ENCODE results near the gene LDLRAD3. TPM values are rescaled to one million over a fixed set of nuclear protein-coding genes. Genes with fewer than 3 reads are reported as not detected.

Gene LDLRAD3
- total RNA-seq, 2 experiments from 2014 or later: 0.22 to 0.59 TPM

- no peaks in the 10 kb centered on the region for H3K4me1 Mint-ChIP-seq (ENCODE audit: low read depth)
- TF ChIP-seq CTCF (IDR thresholded peaks at IDR 0.05): no peak
- DNase-seq: no peak
- H3K9me3 Mint-ChIP-seq: peaks cover 2% of the 10 kb centered on the region
- peaks cover 5% of the 10 kb centered on the region for H3K27me3 Mint-ChIP-seq
- no peaks in the 10 kb centered on the region for H3K36me3 Mint-ChIP-seq (ENCODE audit: low read depth)
- H3K4me3 Mint-ChIP-seq: no peak overlapping the region
- no peak overlapping the region for H3K27ac Mint-ChIP-seq
- POLR2A ChIA-PET: no interaction called here
- CTCF ChIA-PET: no interaction called here
- intact Hi-C loops (cut with micrococcal nuclease): no loop called here
- no peak for ATAC-seq
These were observed 32.6 kb downstream of the LDLRAD3 start for GRCh38 chr11:35976434-35976833.

GRCh38 chr11:35978183-35978582 is 34.3 kb downstream of the LDLRAD3 start:
- ATAC-seq (no peak), DNase-seq (no peak)
- peaks cover 2% of the 10 kb centered on the region for H3K9me3 Mint-ChIP-seq
- TF ChIP-seq CTCF (IDR thresholded peaks at IDR 0.05): no peak
- peaks cover 3% of the 10 kb centered on the region for H3K27me3 Mint-ChIP-seq
- H3K36me3 Mint-ChIP-seq (ENCODE audit: low read depth): no peaks in the 10 kb centered on the region
- H3K4me1 Mint-ChIP-seq (ENCODE audit: low read depth): no peaks in the 10 kb centered on the region
- no peak overlapping the region for H3K27ac Mint-ChIP-seq
- intact Hi-C loops (cut with micrococcal nuclease): no loop called here
- ChIA-PET CTCF (no interaction called here), POLR2A (no interaction called here)
- no peak overlapping the region for H3K4me3 Mint-ChIP-seq

DNA sequence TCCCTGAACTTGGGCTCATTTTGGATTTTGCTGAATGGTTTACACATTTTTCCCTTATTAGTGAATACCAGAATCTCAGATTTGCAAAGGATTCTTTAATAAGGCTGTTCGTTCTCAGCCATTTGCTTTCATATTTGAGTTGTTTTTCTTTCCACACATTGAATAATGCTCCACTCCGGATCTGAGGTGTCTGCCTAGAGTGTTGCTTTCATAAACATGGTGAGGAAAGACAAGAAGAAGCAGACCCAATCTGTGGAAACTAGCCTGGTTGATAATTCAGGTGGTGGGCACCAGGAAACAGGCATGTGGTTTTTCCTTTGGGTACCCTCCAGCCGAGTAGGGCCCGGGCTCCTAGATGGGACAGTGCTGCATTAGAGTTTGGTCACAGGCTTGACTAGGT is 35.0 kb downstream of the LDLRAD3 start:
- ATAC-seq (no peak), DNase-seq (no peak)
- Mint-ChIP-seq H3K27ac (no peak overlapping the region), H3K9me3 (peaks cover 2% of the 10 kb centered on the region), H3K36me3 (ENCODE audit: low read depth) (no peaks in the 10 kb centered on the region), H3K4me1 (ENCODE audit: low read depth) (no peaks in the 10 kb centered on the region), H3K27me3 (peaks cover 3% of the 10 kb centered on the region), H3K4me3 (no peak overlapping the region)
- ChIA-PET CTCF (no interaction called here), POLR2A (no interaction called here)
- intact Hi-C loops (cut with micrococcal nuclease): no loop called here
- no peak for TF ChIP-seq CTCF (IDR thresholded peaks at IDR 0.05)

- Mint-ChIP-seq H3K9me3 (no peaks in the 10 kb centered on the region), H3K36me3 (ENCODE audit: low read depth) (no peaks in the 10 kb centered on the region), H3K27me3 (peaks cover 3% of the 10 kb centered on the region), H3K4me1 (ENCODE audit: low read depth) (no peaks in the 10 kb centered on the region), H3K27ac (no peak overlapping the region), H3K4me3 (no peak overlapping the region)
- no peak for TF ChIP-seq CTCF (IDR thresholded peaks at IDR 0.05)
- intact Hi-C loops (cut with micrococcal nuclease): no loop called here
- no peak for DNase-seq
- POLR2A ChIA-PET: no interaction called here
- no peak for ATAC-seq
- CTCF ChIA-PET: no interaction called here
These were observed 37.0 kb downstream of the LDLRAD3 start for GRCh38 chr11:35980686-35981390.

GRCh38 chr11:35981581-35981980 is 37.7 kb downstream of the LDLRAD3 start:
- Mint-ChIP-seq H3K27ac (no peak overlapping the region), H3K36me3 (ENCODE audit: low read depth) (no peaks in the 10 kb centered on the region), H3K9me3 (no peaks in the 10 kb centered on the region), H3K4me3 (no peak overlapping the region), H3K27me3 (no peaks in the 10 kb centered on the region), H3K4me1 (ENCODE audit: low read depth) (no peaks in the 10 kb centered on the region)
- POLR2A ChIA-PET: no interaction called here
- DNase-seq (no peak), ATAC-seq (no peak)
- intact Hi-C loops (cut with micrococcal nuclease): no loop called here
- TF ChIP-seq CTCF (IDR thresholded peaks at IDR 0.05): no peak
- CTCF ChIA-PET: no interaction called here

All from activated CD8-positive, alpha-beta T cell treated with anti-CD3 and anti-CD28 coated beads for 36 hours (primary cell).